OCI-LY1 (cell line): ENCODE results near the gene FHOD3.

Source experiments
- H2AFZ ChIP-seq: fragments of 200-600 bp; sonication (generic), shearing (Covaris generic); 2 replicates; pipeline ENCODE4 v1.6.0; 2014; ENCODE audit warnings: antibody characterized with exemption, mild to moderate bottlenecking, low read length
- H3F3A ChIP-seq: fragments of 200-600 bp; sonication (generic), shearing (Covaris generic); 2 replicates; pipeline ENCODE4 v1.6.0; 2014; ENCODE audit warnings: mild to moderate bottlenecking, antibody characterized with exemption, low read length, moderate library complexity; ENCODE audit not compliant: insufficient read depth
- H3K27ac ChIP-seq: fragments of 200-600 bp; sonication (generic); 2 replicates; pipeline ENCODE4 v1.5.1; 2014; ENCODE audit warnings: low read length, mixed run types, mild to moderate bottlenecking, low read depth; ENCODE audit not compliant: poor library complexity, severe bottlenecking
- H3K27me3 ChIP-seq: fragments of 200-600 bp; sonication (generic); 2 replicates; pipeline ENCODE4 v1.6.0; 2014; ENCODE audit warnings: antibody characterized with exemption, mild to moderate bottlenecking, low read length, moderate library complexity; ENCODE audit not compliant: insufficient read depth
- H3K36me3 ChIP-seq: fragments of 200-600 bp; sonication (generic); 2 replicates; pipeline ENCODE4 v1.6.1; 2014; ENCODE audit warnings: mild to moderate bottlenecking, antibody characterized with exemption, low read length, moderate library complexity, mixed read lengths; ENCODE audit not compliant: insufficient read depth
- H3K4me1 ChIP-seq: fragments of 200-600 bp; sonication (generic); 2 replicates; pipeline ENCODE4 v1.5.1; 2014; ENCODE audit warnings: mild to moderate bottlenecking, low read length, moderate library complexity; ENCODE audit not compliant: insufficient read depth, severe bottlenecking
- H3K4me2 ChIP-seq: fragments of 200-600 bp; sonication (generic), shearing (Covaris generic); 2 replicates; pipeline ENCODE4 v1.6.1; 2014; ENCODE audit warnings: low read length
- H3K4me3 ChIP-seq: fragments of 200-600 bp; sonication (generic); 2 replicates; pipeline ENCODE4 v1.5.1; 2014; ENCODE audit warnings: low read length, low read depth, mild to moderate bottlenecking, mixed read lengths; ENCODE audit not compliant: poor library complexity, severe bottlenecking
- H3K79me2 ChIP-seq: fragments of 200-600 bp; shearing (Covaris generic); 2 replicates; pipeline ENCODE4 v1.6.1; 2016; ENCODE audit warnings: mixed run types, low read length, mixed read lengths; ENCODE audit not compliant: insufficient read depth
- H3K9ac ChIP-seq: fragments of 200-600 bp; sonication (generic), shearing (Covaris generic); 2 replicates; pipeline ENCODE4 v1.6.1; 2014; ENCODE audit warnings: mild to moderate bottlenecking, low read length, mixed read lengths
- H3K9me2 ChIP-seq: fragments of 200-600 bp; sonication (generic), shearing (Covaris generic); 2 replicates; pipeline ENCODE4 v1.6.1; 2014; ENCODE audit warnings: low read depth, mild to moderate bottlenecking, low read length, mixed read lengths
- H3K9me3 ChIP-seq: fragments of 200-600 bp; shearing (Covaris generic); 2 replicates; pipeline ENCODE4 v1.6.1; 2014; ENCODE audit warnings: low read length, mixed read lengths
- H4K20me1 ChIP-seq: fragments of 200-600 bp; sonication (generic), shearing (Covaris generic); 2 replicates; pipeline ENCODE4 v1.6.0; 2016; ENCODE audit warnings: mild to moderate bottlenecking, low read length; ENCODE audit not compliant: insufficient read depth
- CTCF ChIP-seq: fragments of 200-600 bp; sonication (generic), shearing (Covaris generic); IDR thresholded peaks from 2 replicates; pipeline ENCODE4 v1.5.1; 2017; ENCODE audit warnings: mild to moderate bottlenecking, antibody characterized with exemption, low read length, moderate library complexity, mixed read lengths
- EZH2 ChIP-seq: fragments of 200-600 bp; sonication (generic), shearing (Covaris generic); IDR thresholded peaks from 2 replicates; pipeline ENCODE4 v1.8.0; 2017; ENCODE audit warnings: borderline replicate concordance, mixed run types, mild to moderate bottlenecking, antibody characterized with exemption, low read length, moderate library complexity, mixed read lengths

Gene FHOD3

GRCh38 chr18:36298126-36298741, 721 bp downstream of the FHOD3 start:
- Histone ChIP-seq H4K20me1 (no peaks in the 10 kb centered on the region), H3K9me3 (no peaks in the 10 kb centered on the region), H3K79me2 (no peaks in the 10 kb centered on the region), H3K27me3 (0 out of 2 replicates have a peak, but pooled peaks cover 3% of the 10 kb centered on the region), H3K9me2 (no peaks in the 10 kb centered on the region), H3K4me3 (peak overlapping the region; percentile 55), H3K4me1 (no peaks in the 10 kb centered on the region), H3K4me2 (peak overlapping the region; percentile 66), H3F3A (no peaks in the 10 kb centered on the region), H3K36me3 (no peaks in the 10 kb centered on the region), H3K9ac (no peak overlapping the region; the same call in 1 of the 2 replicates), H2AFZ (no peak overlapping the region), H3K27ac (no peak overlapping the region)
- TF ChIP-seq EZH2 (no peak), CTCF (no peak)

- H3K4me2 ChIP-seq = no peak overlapping the region
- H3K79me2 ChIP-seq = no peaks in the 10 kb centered on the region
- H3K9me3 ChIP-seq = no peaks in the 10 kb centered on the region
- H3K9ac ChIP-seq = no peak overlapping the region
- H3K9me2 ChIP-seq = no peaks in the 10 kb centered on the region
- TF ChIP-seq EZH2 = no peak
- no peak for TF ChIP-seq CTCF
- no peaks in the 10 kb centered on the region for H3K4me1 ChIP-seq
- H3K36me3 ChIP-seq = no peaks in the 10 kb centered on the region
- no peak overlapping the region for H3K4me3 ChIP-seq
- H2AFZ ChIP-seq = no peak overlapping the region
- 0 out of 2 replicates have a peak, but pooled peaks cover 3% of the 10 kb centered on the region for H3K27me3 ChIP-seq
- H4K20me1 ChIP-seq = no peaks in the 10 kb centered on the region
- H3K27ac ChIP-seq = no peak overlapping the region
- no peaks in the 10 kb centered on the region for H3F3A ChIP-seq
Measured at GRCh38 chr18:36299015-36299414, 1.5 kb downstream of the FHOD3 start.

- H3K4me3 ChIP-seq = no peak overlapping the region
- no peak overlapping the region for H3K4me2 ChIP-seq
Measured at GRCh38 chr18:36300211-36300610, 2.7 kb downstream of the FHOD3 start.

More at GRCh38 chr18:36300211-36300610, 2.7 kb downstream of the FHOD3 start:
- H3F3A ChIP-seq = no peaks in the 10 kb centered on the region
- no peaks in the 10 kb centered on the region for H3K9me3 ChIP-seq
- 0 out of 2 replicates have a peak, but pooled peaks cover 3% of the 10 kb centered on the region for H3K27me3 ChIP-seq
- TF ChIP-seq EZH2 (no peak), CTCF (no peak)
- no peak overlapping the region for H3K9ac ChIP-seq
- no peaks in the 10 kb centered on the region for H4K20me1 ChIP-seq
- no peak overlapping the region for H3K27ac ChIP-seq
- no peaks in the 10 kb centered on the region for H3K36me3 ChIP-seq
- no peaks in the 10 kb centered on the region for H3K79me2 ChIP-seq
- no peaks in the 10 kb centered on the region for H3K9me2 ChIP-seq
- no peak overlapping the region for H2AFZ ChIP-seq
- H3K4me1 ChIP-seq = no peaks in the 10 kb centered on the region
